ENCODE results near the gene GALNTL6. TPM values are rescaled to one million over a fixed set of nuclear protein-coding genes. Genes with fewer than 3 reads are reported as not detected.

The GALNTL6 gene
- total RNA-seq, 2 donors from 2014 or later = 0.71 TPM; not detected in 1

DNA sequence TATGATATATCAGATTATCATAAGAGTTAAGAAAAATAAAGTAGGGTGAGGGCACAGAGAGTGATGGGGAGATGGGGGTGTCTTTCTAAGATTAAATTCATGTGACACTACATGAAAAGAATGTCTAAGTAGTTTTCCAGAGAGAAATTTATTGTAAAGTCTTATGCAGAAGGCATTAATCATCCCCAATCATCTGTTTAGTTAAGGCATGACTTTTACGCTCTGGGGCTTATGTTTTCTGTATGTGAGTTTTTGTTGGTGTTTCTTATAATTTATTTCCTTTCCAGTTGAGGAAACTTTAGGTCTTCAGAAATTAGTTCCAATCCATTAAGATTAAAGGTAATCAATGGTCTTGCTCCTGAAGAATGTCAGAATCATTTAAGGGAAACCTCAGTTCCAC lies 972.4 kb downstream of the GALNTL6 start:
- TF ChIP-seq, protein P1, sequence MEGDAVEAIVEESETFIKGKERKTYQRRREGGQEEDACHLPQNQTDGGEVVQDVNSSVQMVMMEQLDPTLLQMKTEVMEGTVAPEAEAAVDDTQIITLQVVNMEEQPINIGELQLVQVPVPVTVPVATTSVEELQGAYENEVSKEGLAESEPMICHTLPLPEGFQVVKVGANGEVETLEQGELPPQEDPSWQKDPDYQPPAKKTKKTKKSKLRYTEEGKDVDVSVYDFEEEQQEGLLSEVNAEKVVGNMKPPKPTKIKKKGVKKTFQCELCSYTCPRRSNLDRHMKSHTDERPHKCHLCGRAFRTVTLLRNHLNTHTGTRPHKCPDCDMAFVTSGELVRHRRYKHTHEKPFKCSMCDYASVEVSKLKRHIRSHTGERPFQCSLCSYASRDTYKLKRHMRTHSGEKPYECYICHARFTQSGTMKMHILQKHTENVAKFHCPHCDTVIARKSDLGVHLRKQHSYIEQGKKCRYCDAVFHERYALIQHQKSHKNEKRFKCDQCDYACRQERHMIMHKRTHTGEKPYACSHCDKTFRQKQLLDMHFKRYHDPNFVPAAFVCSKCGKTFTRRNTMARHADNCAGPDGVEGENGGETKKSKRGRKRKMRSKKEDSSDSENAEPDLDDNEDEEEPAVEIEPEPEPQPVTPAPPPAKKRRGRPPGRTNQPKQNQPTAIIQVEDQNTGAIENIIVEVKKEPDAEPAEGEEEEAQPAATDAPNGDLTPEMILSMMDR (conservative IDR thresholded peaks at IDR 0.05) = no peak
- Histone ChIP-seq H3K27ac (ENCODE audit: low read depth, low read length) (no peak overlapping the region), H3K9ac (ENCODE audit: extremely low read depth, low read length, poor library complexity, severe bottlenecking) (no peak overlapping the region), H3K9me3 (ENCODE audit: control insufficient read depth, low read length) (no peaks in the 10 kb centered on the region), H3K27me3 (ENCODE audit: control insufficient read depth, insufficient read depth, low read length, poor library complexity, severe bottlenecking) (no peaks in the 10 kb centered on the region), H3K4me1 (ENCODE audit: control insufficient read depth, insufficient read depth, low read length) (no peaks in the 10 kb centered on the region), H3K4me3 (ENCODE audit: low read length) (no peak overlapping the region), H3K36me3 (ENCODE audit: control insufficient read depth, insufficient read depth, low read length) (no peaks in the 10 kb centered on the region)
- Mint-ChIP-seq H3K27me3 (ENCODE audit: insufficient read depth) (no peaks in the 10 kb centered on the region), H3K9me3 (no peaks in the 10 kb centered on the region), H3K4me3 (no peak overlapping the region), H3K36me3 (ENCODE audit: low read depth) (no peaks in the 10 kb centered on the region), H3K4me1 (no peaks in the 10 kb centered on the region), H3K27ac (no peak overlapping the region)
- WGBS, 2 experiments (ENCODE audit: insufficient coverage in 1 of 2, insufficient read length in 1 of 2) = 100% methylated on average over 1 of the region's 1 CpG; no CpG with 5 or more reads in 1 of the 2 experiments
- DNase-seq = no peak

DNA sequence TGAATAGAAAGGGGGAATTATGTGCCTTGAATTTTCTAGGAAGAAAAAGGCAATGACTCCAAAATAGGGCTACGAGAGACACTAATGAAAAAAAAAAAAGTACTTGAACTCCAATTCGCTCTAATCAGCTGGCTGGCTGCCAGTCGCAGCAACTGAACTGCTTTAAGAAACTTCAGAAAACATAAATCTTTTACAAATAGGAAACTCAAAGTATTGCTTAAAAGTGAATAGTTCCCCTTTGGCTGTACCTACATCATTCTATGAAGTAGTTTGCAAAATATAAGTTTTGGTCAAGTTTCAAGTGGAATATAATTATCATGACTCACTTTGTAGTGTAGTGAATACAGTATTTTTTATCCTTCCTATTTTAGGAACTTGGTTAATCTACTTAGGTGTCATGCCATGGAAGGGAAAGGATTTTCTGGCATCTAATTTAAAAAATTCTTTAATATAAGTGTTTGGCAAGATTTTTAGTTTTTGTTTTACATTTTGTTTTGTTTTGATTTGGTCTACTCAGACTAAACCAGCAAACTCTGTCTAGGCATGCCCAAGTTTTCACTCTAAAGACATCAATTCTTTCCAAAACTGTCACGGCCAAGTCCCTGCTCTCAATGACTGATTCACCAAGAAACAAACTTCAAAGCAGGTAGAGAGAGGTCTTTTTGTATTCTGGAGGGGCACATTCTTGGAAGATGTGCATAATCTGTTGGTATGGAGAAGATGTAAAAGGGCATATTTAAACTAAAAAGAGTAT lies 973.0 kb downstream of the GALNTL6 start:
- no peak overlapping the region for H3K4me3 ChIP-seq (ENCODE audit: low read length)
- Mint-ChIP-seq H3K27ac (no peak overlapping the region), H3K4me3 (no peak overlapping the region), H3K36me3 (ENCODE audit: low read depth) (no peaks in the 10 kb centered on the region), H3K9me3 (no peaks in the 10 kb centered on the region), H3K4me1 (no peaks in the 10 kb centered on the region), H3K27me3 (ENCODE audit: insufficient read depth) (no peaks in the 10 kb centered on the region)
- H3K36me3 ChIP-seq (ENCODE audit: control insufficient read depth, insufficient read depth, low read length) = no peaks in the 10 kb centered on the region
- H3K27me3 ChIP-seq (ENCODE audit: control insufficient read depth, insufficient read depth, low read length, poor library complexity, severe bottlenecking) = no peaks in the 10 kb centered on the region
- H3K4me1 ChIP-seq (ENCODE audit: control insufficient read depth, insufficient read depth, low read length) = no peaks in the 10 kb centered on the region
- no peak overlapping the region for H3K27ac ChIP-seq (ENCODE audit: low read depth, low read length)
- H3K9ac ChIP-seq (ENCODE audit: extremely low read depth, low read length, poor library complexity, severe bottlenecking) = no peak overlapping the region
- no peak for DNase-seq
- H3K9me3 ChIP-seq (ENCODE audit: control insufficient read depth, low read length) = no peaks in the 10 kb centered on the region
- WGBS, 2 experiments (ENCODE audit: insufficient coverage in 1 of 2, insufficient read length in 1 of 2) = 91% methylated on average over 4 of the region's 4 CpGs; no CpG with 5 or more reads in 1 of the 2 experiments
- TF ChIP-seq, protein P1 (conservative IDR thresholded peaks at IDR 0.05) = no peak

DNA sequence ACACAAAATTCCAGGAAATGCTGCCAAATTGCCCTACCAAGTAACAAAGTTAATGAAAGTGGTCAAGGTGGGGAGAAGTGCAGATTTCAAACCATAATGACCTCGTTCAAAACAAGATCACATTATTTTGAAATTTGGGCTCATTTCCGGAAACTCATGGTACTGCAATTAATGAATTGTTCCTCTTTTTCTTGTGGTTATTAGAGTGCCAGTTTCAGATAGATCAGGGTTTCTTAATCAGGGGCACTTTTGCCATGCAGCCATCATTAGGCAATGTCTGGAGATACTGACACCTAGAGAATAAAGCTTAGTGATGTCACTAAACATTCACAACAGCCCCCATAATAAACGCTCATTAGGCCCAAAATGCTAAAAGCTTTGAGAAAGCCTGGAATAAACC lies 973.9 kb downstream of the GALNTL6 start:
- no peak overlapping the region for H3K9ac ChIP-seq (ENCODE audit: extremely low read depth, low read length, poor library complexity, severe bottlenecking)
- H3K4me3 ChIP-seq (ENCODE audit: low read length) = no peak overlapping the region
- no peaks in the 10 kb centered on the region for H3K36me3 Mint-ChIP-seq (ENCODE audit: low read depth)
- H3K36me3 ChIP-seq (ENCODE audit: control insufficient read depth, insufficient read depth, low read length) = no peaks in the 10 kb centered on the region
- H3K27me3 Mint-ChIP-seq (ENCODE audit: insufficient read depth) = no peaks in the 10 kb centered on the region
- 94 to 100% methylated on average over 2 to 3 of the region's 3 CpGs for WGBS, 2 experiments (ENCODE audit: insufficient coverage in 1 of 2, insufficient read length in 1 of 2)
- no peak overlapping the region for H3K4me3 Mint-ChIP-seq
- no peaks in the 10 kb centered on the region for H3K9me3 Mint-ChIP-seq
- no peak for DNase-seq
- no peaks in the 10 kb centered on the region for H3K9me3 ChIP-seq (ENCODE audit: control insufficient read depth, low read length)
- TF ChIP-seq, protein P1 (conservative IDR thresholded peaks at IDR 0.05) = no peak
- no peak overlapping the region for H3K27ac Mint-ChIP-seq
- H3K27me3 ChIP-seq (ENCODE audit: control insufficient read depth, insufficient read depth, low read length, poor library complexity, severe bottlenecking) = no peaks in the 10 kb centered on the region
- H3K4me1 ChIP-seq (ENCODE audit: control insufficient read depth, insufficient read depth, low read length) = no peaks in the 10 kb centered on the region
- H3K4me1 Mint-ChIP-seq = no peaks in the 10 kb centered on the region
- H3K27ac ChIP-seq (ENCODE audit: low read depth, low read length) = no peak overlapping the region

All from endodermal cell (in vitro differentiated cells).